DMS153 (cell line): Measurements from ENCODE around the gene CDK18.

Experiments used
- DNase-seq: peaks from one replicate; lab custom pipeline; 2025; lab: John Stamatoyannopoulos, UW

CDK18 gene

DNA sequence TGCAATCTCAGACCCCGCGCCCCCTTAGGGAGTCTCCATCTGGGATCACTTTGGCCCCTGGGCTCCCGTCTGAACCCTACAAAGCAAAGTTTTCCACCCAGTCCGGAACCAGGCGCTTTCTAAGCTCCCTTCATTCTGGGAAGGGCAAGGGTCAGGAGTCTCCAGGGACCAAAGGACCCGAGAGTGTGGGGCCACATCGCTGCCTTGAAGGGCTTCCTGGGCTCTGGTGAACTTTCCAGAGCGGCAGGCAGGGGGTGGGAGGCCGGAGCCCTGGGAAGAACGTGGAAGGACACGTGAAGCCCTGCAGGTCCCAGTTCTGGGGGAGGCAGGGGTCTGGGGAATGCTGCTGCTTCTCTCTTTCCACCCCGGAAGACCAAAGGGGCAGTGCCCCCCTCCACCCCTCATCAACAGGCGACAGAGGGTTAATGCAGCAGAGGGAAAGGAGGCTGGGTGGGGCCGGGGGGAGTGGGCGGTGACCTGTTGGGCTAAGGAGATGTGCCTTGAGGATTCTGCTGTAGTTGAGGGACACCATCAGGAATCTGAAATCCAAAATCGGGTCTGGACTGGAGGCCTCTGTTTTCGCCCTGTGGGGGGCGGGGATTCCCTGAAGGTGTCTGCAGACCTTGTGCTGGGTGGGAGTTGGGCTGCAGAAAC, 734 bp downstream of the CDK18 start:
- no peak for DNase-seq

DNA sequence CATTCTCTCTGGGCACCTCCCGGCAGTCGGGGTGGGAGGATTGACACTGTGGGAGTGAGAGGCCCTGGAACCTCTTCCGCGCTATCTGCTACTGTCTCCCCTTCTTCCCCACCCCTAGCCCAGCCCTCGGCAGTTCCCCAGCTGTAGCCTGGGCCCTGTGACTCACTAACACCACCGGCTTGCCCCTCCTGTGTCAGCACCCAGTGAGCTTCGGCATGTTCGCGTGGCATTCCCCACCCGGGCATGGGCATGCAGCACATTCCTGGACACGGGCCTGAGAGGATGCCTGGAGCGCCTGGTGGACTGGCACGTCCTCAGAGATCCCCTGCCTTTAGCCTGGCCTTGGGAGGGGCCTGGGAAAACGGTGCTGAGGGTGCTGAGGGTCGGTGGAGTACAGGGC, 1.3 kb downstream of the CDK18 start:
- DNase-seq, result no peak

DNA sequence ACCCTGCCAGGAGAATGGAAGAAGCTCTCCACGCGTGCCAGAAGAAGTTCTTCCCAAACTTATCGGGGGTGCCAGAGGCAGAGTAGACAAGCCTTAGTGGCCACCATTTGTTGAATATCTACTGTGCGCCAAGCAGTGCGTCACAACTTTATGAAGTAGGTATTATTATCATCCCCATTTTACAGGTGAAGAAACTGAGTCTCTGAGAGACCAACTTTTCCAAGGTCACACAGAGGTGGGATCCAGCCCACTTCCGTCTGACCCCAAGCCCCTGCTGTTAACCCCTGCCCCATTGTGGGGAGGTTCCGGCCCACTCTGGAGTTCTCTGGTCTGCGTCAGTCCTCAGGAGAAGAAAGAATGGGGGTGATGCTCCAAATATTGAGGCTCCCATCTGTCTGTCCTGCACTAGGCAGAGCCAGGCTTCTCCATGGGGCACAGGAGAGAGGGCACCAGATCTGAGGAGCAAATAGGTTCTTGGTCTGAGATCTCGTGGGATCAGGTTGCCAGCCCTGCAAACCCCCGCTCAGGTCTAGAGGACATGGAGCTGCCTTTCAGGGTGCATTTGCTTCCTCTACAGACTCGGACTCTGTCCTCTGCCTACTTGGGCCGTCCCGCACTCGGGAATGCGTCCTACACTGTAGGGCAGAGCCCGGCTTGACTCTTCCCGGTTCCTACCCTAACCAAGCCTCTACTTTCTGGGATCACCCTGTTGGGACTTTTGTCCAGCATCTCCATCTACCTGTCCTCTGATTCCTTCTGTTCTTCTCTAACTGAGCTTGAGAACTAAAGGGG, 2.1 kb downstream of the CDK18 start:
- DNase-seq, result no peak

DNA sequence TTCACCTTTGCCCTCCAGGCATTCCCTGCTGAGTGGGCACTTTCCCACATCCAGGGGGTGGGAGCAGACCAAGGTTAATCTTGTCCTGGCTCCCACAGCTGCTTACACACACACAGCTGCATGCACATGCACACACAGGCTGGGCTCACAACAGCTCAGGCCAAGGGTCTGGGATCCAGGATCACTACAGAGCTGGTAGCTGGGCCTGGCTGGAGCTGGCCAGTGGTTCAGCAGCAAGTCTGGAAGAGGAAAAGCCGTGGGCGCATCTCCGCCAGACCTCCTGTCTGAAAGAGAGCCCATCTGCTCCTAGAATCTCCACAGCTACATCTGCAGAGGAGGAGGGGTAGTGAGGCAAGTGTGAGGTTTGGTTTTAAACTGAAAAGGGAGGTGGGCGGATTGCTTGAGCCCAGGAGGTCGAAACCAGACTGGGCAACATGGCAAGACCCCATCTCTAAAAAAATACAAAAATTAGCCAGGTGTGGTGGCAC, 3.8 kb downstream of the CDK18 start:
- no peak for DNase-seq

DNA sequence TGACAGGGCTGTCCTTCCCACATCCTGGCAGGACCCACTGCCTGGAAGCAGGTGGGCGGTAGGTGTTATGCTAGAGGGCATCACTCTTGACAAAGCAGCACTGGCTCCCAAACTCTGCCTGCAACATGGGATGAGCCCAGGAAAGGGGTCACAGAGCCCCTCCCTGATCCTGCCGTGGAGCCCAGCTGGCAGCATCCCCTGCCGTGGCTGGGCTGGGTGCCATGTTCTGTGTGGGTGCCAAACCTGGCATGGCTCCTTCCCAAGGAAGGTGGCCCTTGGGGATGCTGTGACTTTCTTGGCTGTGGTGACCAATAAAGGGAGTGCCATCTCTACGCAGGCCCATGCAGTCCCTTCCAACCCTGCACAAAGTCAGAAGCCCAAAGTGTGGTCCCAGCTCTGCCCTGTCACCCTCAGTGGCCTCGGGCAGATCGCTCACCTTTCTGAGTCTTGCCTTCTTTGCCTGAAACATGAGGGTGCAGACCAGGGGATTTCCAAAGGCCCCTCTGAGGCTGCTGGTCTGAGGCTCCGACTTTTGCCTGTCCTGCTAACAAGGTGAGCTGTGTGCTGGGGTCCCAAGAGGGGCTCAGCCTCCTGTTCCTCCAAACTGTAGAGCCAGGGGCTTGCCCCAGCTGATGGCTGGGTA, 6.0 kb downstream of the CDK18 start:
- no peak for DNase-seq

DNA sequence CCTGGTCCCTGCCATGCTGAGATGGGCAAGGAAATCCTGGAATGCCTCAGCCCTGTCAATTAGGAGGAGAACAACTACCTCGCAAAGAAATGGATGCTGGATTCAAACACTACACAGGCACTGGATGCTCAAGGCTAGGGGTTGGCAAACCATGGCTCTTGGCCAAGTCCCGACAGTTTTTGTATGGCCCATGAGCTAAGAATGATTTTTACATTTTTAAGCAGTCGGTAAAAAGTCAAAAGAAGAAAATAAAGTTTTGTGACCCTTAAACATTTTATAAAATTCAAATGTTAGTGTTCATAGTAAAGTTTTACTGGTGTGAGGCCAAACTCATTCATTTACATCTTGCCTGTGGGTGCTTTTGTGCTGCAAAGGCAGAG, 6.5 kb downstream of the CDK18 start:
- DNase-seq, result no peak

DNA sequence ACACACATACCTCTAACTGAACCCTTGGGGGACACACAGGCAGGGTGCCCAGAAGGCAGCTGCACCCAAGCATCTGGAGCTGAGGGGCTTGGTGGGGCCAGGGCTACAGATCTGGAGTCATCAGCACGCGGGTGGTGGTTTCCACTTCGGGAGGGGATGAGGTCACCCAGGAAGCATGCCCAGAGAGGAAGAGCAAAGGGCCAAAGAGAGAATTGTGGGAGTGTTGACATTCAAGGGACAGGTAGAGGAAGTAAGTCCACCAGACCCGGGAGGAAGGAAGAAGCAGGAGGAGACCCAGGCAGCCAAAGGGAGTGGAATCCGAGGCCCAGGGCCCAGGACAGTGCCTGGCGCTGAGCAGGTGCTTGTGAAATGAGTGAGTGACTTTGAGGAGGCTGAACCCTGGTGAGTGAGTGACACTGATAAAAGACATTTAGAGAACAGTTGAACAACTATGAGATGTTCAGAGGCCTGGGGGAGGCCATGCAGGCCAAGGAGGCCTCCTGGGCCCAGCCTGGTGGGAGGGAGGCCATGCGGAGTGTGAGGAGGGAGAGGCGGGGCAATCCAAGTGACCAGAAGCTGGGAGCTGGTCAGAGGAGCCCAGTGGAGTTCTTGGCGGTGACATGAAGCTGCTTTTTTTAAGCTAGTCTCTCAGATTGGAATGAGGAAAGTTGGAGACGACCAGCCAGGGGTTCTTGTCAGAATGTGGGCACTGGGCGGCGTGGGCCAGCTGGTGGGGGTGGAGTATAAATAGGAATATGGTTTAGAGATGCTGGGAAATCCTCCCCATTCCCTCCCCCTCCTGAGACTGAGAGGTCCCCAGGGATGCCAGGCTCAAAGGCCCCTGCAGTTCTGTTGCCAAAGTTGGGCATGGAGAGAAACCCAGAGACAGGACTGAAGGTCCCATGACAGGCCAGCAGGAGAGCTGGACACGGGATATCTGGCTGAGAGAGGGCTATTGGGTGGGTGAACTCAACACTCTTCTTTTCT, 7.9 kb downstream of the CDK18 start:
- no peak for DNase-seq

DNA sequence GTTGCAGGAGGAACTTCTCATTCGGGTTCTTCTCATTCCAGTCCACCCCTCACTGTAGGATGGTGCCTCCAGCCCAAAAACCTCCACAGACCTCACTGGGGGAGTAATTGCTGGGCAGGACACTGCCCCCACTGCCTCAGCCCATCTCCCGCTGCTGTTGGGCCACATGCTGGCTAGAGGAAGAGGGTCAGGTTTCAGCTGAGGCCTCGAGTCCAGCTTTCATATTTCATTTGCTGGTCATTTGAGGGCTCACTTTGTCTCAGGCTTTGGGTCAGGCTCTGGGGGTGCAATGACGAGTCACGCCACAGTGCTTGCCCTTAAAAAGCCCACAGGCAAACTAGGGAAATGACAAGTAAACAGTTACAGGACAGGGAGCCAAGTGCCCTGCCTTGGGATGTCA, 9.3 kb downstream of the CDK18 start:
- no peak for DNase-seq

DNA sequence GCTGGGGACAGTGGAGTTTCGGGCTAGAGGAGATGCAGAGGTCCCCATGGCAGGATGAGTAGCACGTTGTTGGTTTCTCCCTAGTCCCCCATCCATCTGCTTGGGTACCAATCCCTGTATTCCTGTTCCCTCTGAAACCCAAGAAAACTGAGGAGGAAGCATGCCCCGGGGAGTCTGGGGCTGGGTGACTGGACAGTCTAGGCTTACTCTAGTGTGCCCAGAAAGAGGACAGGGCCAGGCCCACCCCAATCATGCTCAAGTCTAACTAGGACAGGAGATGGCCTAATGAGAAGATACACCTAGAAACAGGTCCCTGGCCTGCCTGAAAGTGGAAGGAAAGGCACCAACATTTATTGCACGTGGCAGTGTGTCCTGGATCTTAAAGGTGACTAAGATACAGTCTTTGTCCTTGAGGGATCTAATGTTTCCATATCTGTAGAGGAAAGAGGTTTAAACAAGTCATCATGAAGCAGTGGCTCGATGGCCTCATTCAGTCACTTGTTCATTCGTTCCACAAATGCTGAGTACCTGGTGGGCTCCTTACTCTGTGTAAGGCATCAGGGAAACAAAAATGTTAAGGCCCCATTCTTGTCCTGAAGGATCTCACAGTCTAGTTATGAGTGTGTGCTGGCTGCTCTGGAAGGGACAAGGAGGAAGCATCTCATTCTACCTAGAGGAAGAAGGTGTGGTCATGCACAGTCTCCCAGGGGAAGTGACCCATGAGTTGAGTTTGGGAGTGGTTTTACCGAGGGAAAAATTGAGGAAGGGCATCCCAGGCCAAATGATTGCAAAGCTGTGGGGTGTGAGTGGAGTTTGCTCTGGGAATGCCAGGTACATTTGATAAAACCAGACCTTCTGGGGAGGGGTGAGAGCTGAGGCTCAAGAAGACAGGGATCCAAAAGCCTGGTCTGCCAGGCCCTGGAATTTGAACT, 10.0 kb downstream of the CDK18 start:
- DNase-seq, result no peak

DNA sequence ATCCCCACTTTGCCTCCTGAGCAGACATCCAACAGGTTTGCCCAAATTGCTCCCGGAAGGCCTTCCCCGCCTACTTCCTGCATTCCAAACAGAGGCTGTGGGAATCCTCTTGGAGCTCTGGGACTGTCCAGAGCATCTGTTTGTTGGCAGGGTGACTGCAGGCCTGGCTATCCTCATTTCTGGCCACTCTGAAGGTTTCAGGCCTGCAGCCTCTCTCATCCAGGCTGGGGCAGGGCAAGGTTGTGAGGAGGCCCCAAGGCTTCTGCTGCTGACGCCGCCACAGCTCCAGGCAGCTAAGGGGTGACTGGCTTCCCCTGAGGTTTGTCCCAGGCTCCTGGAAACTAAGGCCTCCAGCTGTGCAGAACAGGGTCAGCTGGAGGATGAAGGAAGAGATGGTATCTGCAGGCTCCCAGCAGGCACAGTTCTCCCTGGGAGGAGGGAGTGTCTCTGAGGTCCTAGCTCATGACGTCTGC, 11.3 kb downstream of the CDK18 start:
- DNase-seq, result no peak

DNA sequence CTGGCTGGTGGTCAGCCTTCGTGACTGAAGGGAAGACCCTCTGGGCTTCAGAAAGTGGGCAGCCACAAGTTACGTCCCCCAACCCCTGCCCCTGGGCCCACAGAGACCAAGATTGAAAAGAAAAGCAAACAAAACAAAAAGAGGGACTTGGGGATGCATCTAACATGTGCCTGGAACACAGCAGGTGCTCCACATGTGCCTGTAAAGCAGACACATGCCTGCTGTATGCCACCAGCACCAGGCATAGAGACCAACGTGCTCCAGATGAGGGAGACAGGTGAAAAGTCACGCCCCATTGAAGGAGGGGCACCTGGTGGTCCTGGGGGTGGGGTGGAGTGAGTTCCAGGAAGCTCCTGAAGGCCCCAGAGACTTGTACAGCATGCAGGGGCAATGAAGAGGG, 11.9 kb downstream of the CDK18 start:
- no peak for DNase-seq

DNA sequence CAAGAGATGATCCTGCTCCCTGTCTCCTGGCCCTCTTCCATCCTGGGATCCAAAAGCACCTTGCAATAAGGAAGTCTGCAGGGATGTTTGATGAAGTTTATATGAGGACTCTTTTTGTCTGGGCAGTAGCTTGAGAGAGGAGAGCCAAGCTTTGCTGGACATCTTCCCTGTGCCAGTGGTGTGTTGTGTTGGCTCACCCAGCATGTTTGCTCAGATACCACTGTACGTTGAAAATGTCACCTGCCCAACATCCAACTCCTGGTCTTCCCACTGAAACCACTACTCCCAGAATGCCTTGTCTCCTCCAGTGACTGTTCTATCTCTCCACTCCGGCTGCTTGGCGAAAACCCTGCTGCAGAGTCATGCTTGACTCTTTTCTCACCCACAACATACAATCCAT, 12.8 kb downstream of the CDK18 start:
- no peak for DNase-seq

DNA sequence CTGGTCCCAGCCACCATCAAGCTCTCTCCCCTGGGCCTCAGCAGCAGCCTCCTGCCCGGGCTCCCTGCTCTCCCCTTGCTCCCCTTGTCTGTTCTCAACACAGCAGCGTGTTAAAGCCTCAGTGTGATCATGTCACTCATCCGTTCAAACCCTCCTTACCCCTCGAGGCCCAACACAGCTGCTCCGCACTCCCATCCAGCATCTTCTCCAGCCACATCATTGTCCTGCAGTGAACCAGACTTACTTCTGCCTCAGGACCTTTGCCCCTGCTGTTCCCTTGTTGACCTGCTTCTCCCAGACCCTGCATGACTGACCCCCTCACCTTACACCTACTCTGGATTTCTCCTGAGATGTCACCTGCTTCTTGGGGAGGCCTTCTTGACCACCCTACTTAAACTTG, 13.3 kb downstream of the CDK18 start:
- DNase-seq, result no peak

DNA sequence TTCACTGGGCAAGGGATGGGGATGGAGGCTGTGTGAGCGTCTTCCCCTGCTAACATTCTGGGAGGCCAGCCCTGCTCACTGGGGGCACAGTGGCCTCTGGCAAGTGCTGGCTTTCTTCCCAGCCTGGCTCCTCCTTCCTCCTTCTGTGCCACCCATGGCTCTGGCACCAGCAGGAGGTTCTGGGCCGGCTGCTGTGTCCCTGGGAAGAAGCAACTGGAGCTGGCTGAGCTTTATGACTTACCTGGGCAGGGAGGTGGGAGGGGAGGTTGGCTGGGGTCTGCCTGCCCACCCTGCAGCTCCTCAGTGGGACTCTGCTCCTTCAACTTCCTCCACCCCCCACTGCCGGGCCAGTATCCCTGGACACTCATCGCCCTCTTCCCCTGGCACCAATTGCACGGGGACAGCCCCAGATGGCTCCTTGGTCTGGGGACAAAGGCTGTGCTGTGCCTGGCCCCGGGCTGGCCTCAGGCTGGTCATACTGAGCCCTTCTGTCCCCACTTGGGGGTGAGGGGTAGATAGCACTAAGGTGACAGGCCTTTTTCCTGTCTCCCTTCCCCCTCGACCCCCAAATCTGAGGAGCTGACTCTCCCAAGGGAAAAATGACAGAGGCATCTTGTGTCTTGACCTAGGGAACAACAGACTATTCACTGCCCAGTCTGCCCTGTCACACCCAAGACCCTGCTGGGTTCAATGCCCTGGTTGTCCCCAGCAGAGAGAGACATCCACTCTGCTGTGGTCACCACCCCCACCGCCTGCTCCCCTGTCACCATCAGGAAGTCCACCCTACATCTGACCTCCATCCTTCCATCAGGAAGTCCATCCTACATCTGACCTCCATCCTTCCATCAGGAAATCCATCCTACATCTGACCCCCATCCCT, 14.4 kb downstream of the CDK18 start:
- no peak for DNase-seq

DNA sequence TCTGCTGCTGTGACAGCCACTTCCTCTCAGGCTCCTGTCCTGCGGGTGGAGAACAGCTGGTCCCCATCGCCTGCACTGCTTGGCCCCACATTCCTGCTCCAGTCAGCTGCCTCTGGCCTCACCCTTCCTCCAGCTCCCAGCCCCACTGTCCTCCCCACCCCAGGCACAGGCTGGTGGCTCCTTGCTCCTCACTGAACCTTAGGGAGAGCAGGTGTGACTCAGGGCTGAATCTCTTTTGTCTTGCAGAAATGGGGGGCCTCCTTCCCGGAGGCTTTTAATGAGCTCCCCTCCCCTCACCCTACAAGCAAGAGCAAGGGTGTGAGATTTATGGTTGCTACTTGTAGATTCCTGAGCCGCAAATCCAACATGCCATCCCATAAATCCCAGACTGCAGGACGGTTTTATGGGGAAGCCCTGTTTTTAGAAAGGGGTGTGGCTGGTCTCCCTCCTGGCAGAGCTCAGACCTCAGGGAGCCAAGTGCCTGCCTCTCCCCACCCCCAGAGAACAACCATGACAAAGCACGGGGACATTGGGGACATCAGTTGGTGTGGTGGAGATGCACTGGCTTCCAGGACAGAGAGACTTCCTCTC, 15.2 kb downstream of the CDK18 start:
- DNase-seq, result no peak

DNA sequence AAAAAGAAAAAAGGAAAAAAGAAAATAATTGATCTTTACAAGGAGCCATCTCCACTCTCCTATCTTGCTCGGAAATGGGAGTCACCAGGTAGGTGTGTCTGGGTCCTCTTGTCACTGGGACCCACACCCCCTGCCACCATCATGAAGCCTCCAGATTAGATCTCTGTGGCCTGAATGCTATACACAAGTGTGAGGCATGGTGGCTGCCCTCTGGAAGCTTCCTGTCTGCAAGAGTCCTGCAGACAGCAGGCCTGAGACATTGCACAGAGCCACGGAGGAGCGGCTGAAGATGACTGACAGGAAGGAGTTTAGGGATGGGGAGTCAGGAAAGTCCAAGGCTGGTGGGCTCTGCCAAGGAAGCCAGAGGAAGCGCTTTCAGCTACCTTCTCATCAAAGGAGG, 16.2 kb downstream of the CDK18 start:
- DNase-seq, result no peak

DNA sequence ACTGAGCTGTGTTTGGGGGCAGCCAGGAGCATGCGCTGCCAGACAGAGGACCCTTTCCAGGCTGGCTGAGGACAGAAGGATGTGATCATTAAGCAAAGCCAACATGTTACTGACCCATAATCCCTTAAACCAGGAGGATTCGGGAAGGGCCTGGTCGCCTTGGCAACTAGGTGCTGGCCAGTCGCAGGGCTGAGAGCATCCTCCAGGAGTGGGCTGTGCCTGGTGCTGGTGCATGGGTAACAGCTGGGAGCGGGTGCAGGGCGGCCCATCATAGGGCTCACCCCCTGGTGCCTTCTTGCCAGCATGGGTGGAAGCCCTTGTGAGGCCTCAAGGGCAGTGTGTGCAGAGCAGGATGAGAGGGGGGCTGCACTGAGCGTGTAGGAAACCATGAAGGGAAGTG, 17.2 kb downstream of the CDK18 start:
- no peak for DNase-seq

DNA sequence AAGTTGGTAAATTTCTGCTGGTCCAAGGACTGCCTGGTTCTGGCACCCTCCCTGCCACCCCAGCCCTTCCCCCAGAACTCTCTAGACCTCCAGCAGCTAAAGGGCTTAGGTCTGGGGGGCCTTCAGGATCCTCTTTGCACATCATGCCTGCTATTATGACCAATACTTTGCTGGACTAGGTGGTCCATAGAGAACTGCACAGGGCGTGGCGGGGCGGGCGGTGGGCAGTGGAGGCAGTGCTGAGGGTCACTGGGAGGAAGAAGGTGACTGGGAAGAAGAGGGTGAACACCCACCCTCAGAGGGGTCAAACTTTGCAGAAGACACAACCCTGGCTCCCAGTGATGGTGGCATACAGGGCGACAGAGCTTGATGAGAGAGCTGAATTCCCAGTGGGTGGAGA, 18.2 kb downstream of the CDK18 start:
- no peak for DNase-seq

DNA sequence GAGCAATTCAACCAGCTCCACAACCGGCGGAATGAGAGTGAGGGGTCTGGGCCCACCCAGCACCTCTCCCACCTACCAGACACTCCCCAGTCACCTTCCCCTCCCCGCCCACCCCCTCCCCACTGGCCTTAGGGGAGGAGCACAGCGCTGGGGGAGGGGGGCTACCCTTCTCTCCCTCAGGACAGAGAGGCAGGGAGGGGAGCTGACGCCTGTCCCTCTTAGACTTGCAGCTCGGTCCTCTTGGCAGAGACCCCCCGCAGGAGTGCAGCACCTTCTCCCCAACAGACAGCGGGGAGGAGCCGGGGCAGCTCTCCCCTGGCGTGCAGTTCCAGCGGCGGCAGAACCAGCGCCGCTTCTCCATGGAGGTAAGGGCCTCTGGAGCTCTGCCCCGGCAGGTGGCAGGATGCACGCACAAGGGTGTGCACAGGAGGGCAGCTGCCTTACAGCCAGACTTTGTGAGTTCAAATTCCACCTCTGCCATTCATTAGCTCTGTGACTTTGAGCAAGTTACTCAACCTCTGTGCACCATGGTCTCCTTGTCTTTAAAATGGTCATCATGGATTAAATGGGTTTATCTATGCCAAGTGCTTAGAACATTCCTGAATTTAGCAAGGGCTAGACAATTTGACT, 18.9 kb downstream of the CDK18 start:
- DNase-seq, result no peak
